ENCODE data around the gene HIGD1C. TPM values are rescaled to one million over a fixed set of nuclear protein-coding genes. Genes with fewer than 3 reads are reported as not detected.
"Not testable (repeated sequence)": the region's sequence is repeated elsewhere in the genome, so short reads cannot be mapped to it uniquely, and the experiment has no call there.

Gene HIGD1C
- total RNA-seq: not detected

DNA sequence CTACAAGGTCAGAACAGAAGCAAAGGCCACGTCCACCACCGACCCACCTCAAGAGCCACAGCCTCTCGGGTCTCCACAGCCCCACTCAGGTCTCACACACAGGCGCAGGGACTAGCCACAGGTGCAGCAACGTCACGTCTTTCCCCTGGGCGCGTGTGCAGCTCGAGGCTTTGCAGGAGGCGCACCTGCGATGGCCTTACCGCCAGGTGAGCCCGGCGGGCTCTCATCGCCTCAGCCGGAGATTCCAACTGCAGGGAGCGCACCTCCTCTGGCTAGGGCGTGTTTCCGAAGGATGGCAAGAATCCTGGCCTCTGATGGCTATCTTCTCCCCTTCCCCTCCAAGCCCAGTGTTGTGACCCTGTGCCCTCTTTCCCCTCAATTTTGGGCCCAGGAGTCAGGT lies at the start of gene HIGD1C:
TSS of gene HIGD1C (plus strand) at position 35 of the 400 bp plus-strand sequence. CDS start 1,455 bp downstream, outside the sequence.
- DNase-seq: no peak

DNA sequence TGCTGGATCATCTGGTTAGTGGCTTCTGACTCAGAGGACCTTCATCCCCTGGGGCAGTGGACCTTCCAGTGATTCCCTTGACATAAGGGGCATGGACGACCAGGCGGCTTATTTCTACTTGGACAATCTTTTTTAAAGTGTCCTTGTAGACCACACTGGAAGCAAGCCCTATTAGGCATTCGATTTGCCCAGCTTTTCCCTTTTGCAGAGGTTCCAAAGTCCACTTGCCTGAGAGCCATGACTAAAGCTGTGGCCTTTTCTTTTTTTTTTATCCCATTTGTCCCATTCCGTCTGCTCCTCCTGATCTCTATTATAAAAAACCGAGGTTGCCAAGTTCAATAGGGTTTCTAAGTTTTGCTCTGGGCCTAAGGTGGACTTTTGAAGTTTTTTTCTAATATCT lies 43.9 kb upstream of the HIGD1C start:
- DNase-seq: not testable (repeated sequence)

DNA sequence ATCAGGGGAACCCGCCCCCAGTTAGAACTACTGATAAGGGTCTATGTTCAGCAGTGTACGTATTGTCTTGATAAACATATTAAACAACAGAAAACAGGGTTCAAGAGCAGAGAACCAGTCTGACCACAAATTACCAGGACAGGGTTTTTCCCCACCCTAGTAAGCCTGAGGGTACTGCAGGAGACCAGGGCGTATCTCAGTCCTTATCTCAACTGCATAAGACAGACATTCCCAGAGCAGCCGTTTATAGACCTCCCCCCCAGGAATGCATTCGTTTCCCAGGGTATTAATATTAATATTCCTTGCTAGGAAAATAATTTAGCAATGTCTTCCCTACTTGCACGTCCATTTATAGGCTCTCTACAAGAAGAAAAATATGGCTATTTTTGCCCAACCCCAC lies 40.0 kb upstream of the HIGD1C start:
- not testable (repeated sequence) for DNase-seq

DNA sequence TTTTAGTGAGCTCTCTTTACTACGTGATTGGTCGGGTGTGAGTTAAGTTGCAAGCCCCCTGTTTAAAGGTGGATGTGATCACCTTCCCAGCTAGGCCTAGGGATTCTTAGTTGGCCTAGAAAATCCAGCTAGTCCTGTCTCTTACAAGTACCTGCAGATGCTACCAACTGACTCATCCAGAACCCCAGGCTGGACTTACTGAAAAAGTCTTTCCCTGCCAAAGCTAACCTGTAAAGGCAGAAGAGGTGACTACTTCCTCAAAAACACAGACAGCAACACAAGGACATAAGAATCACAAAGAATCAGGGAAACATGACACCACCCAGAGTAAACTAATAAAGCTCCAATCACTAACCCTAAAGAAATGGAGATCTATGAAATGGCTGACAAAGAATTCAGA lies 39.1 kb upstream of the HIGD1C start:
- DNase-seq: no peak

DNA sequence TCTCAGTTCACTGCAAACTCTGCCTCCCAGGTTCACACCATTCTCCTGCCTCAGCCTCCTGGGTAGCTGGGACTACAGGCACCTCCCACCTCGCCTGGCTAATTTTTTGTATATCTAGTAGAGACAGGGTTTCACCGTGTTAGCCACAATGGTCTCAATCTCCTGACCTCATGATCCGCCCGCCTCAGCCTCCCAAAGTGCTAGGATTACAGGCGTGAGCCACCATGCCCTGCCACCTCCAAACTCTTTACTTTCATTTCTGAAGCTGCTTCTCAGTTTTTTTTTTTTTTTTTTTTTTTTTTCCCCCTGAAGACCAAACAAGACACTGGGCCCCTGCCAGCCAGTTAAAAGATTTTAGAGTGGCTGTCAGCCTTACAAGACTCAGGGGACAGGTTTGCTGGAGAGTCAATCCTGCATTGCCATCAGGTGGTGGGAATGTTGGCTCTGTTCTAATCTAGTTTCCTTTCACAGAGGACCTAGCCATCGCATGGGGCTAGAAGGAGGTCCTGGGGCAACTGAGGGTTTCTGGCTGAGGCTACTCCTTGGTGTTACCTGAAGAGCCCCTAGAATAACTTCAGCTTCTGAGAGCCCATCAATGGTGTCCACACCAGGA lies 37.4 kb upstream of the HIGD1C start:
- DNase-seq: no peak

DNA sequence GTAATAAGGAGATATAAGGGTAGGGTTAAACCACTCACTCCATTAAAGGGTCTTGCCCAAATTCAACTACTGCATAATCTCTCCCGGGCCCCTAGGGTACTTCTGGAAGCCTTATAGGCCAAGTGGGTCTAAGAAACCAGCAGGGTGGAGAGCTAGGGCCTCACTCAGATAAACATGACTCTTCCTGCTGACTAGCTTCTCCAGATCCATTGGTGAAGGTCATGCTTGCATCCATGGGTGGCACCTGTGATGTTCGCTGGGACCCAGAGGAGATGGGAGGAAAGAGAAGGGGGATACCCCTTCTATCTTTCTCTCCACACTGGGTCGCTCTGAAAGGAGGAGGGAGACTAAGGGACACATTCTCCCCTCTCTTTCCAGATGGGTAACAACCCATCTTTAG lies 36.1 kb upstream of the HIGD1C start:
- DNase-seq: no peak

DNA sequence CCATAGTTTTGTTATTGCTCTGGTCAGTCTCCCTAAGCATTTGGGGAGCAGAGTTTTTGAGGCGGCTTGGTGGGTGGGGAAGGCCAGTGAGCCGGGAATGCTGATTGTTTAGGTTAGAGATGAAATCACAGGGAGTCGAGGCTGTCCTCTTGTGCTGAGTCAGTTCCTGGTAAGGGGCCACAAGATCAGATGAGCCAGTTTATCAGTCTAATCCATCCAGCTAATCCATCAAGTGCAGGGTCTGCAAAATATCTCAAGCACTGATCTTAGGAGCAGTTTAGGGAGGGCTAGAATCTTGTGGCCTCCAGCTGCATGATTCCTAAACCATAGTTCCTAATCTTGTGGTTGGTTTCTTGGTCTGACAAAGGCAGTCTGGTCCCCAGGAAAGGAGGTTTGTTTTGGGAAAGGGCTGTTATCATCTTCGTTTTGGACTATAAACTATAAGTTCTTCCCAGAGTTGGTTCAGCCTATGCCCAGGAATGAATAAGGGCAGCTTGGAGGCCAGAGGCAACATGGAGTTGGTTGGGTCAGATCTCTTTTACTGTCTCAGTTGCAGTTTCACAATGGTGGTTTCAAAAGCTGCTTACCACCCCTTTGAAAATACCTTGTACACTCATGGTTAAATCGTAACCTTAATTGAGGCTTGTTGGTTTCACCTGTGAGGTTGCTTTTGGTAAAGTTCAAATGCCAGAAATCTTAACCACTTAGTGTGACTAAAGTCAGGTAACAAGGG lies 33.6 kb upstream of the HIGD1C start:
- no peak for DNase-seq

DNA sequence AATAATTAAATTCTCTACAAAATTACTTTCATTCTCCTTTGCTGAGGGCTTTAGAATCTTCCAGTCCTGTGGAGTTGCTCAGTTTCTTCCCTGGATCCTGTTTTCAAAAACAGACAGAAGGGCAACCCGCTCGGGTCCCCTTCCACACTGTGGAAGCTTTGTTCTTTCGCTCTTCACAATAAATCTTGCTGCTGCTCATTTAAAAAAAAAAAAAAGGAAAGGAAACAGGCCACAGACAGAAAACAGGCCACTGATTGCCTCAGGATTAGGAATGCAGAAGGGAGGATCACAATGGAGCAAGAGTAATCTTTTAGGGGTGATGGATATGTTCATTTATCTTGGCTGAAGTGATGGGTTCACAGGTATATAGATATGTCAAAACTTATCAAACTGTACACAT lies 29.5 kb upstream of the HIGD1C start:
- DNase-seq: no peak

DNA sequence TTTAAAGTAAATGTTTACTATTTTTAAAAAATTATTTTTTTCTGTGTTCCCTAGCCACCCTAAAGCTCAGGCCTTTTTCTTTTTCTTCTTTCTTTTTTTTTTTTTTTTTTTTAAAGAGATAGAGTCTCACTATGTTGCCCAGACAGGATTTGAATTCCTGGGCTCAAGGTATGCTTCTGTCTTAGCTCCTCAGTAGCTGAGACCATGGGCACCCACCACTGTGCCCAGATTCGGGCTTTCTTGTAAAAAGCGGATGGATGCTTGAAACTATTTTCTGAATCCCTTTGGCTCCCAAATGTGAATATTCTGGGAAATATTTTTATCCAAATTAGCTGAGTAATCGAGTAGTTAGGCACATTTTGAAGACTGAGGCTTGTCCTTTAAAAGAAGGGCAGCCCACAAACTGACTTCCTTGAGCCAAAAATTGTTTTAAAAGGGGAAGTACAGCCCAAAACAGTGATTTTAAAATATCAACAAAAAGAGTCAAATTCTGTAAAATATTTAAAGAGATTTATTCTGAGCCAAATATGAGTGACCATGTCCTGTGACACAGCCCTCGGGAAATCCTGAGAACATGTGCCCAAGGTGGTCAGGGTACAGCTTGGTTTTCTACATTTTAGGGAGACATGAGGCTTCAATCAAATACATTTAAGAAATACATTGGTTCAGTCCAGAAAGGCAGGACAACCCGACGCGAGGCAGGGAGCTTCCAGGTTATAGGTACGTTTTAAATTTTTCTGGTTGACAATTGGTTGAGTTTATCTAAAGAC lies 28.8 kb upstream of the HIGD1C start:
- no peak for DNase-seq

DNA sequence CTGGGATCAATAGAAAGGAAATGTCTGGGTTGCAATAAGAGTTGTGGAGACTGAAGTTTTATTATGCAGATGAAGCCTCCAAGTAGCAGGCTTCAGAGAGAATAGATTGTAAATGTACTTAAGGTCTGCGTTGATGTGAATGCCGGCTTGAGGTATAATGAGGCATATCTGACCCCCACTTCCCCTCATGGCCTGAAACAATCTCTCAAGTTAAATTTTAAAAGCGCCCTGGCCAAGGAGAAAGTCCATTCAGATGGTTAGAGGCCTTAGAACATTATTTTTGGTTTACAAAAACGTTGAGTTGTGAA lies 28.3 kb upstream of the HIGD1C start:
- DNase-seq: no peak

DNA sequence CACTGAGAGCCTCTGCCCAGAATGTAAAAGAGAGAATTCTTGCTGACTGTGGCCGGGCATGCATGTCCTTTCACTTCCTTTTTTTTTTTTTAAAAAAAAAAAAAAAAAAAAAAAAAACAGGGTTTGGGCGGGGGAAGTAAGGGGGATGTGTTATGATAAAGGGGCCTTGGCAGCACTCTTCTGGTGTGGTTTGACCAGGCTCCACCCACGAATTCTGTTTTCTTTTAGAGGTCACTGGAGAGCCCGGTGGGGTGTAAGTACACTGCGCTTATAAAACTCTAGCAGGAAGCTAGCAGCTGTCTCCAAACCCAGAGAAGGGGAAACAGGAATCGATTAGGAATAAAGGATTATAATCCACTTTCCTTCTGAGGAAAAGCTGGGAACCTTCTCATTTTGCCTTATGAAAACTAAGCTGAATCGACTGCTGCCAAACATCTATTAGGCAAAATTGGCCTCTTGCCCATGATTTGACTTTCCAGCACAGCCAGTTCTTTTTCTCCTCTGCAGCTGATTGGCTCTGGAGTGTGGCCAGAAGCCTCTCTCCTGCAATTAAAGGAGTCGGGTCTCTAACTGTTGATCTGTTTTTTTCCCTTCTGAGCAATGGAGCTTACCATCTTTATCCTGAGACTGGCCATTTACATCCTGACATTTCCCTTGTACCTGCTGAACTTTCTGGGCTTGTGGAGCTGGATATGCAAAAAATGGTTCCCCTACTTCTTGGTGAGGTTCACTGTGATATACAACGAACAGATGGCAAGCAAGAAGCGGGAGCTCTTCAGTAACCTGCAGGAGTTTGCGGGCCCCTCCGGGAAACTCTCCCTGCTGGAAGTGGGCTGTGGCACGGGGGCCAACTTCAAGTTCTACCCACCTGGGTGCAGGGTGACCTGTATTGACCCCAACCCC lies 27.7 kb upstream of the HIGD1C start:
- DNase-seq: no peak

DNA sequence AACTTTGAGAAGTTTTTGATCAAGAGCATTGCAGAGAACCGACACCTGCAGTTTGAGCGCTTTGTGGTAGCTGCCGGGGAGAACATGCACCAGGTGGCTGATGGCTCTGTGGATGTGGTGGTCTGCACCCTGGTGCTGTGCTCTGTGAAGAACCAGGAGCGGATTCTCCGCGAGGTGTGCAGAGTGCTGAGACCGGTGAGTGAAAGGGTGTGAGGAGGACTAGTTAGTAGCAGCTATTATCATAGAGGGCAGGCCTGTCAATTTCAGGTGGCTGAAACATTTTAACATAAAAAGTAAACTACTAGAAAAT lies 27.0 kb upstream of the HIGD1C start:
- DNase-seq: no peak

DNA sequence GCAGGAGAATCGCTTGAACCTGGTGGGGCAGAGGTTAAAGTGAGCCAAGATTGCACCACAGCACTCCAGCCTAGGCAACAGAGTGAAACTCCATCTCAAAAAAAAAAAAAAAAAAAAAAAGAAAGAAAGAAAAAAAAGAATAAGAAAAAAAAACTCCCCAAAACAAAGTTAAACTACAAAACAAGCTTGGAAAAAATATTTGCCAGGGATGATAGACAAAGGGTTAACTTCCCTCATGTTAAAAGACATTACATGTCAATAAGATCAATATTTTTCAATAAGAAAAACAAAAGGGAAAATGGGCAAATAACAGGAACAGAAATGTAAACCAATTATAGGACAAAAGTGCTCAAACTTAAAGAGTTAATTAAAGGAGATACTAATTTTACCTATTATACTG lies 26.4 kb upstream of the HIGD1C start:
- no peak for DNase-seq

DNA sequence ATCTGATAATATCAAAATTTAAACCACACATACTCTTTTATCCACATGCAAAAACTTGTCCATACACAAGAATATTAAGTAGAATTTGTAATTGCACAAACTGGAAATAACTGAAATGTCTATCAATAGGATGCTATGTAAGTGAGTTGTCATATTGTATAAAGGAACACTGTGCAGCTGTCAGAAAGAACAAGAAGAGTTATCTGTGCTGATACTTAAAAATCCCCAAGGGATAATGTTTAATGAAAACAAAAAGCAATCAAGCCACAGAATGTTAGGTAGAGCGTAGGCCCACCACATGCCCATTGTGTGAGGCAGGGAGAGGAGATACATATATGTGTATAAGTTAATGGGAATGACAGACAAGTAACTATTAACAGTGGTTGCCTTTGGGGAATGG lies 25.9 kb upstream of the HIGD1C start:
- no peak for DNase-seq

DNA sequence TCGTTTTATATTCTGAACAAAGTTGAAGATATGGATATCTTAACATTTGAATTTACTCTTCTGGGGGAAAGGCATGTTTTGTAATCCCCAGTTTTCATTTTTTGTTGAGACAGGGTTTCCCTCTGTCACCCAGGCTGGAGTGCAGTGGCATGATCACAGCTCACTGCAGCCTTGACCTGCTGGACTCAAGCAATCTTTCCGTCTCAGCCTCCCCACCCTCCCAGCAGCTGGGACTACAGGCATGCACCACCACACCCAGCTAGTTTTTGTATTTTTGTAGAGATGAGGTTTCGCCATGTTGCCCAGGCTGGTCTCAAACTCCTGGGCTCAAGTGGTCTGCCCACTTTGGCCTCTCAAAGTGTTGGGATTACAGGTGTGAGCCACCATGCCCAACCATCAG lies 25.4 kb upstream of the HIGD1C start:
- DNase-seq: not testable (repeated sequence)

DNA sequence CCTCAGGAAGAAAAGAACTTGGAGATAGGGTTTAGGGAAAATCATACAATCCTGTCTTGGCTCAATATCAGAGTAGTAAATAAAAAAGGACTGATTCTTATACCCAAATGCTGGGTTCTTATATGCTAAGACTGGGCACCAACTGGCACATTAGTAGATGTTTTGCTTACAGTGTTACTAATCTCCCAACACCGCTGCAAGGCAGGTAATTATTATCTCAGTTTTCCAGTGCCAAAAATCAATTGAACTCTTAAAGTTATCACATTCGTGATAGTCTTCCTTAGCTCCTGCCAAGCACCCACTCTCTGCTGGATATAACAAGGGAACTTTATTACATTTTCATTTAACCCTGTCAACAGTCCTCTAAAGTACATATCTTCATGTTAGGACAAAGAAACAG lies 25.0 kb upstream of the HIGD1C start:
- DNase-seq: no peak

DNA sequence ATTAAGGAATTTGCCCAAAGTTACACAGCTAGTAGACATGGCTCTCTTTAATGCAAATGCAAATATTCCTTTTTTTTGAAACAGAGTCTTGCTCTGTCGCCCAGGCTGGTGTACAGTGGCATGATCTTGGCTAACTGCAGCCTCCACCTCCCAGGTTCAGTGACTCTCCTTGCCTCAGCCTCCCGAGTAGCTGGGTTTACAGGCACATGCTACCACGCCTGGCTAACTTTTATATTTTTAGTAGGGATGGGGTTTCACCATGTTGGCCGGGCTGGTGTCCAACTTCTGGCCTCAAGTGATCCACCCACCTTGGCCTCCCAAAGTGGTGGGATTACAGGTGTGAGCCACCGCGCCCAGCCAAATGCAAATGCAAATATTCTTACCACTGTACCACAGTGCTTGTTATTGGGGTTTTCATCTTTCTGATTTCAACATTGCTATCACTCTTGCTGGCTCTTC lies 24.5 kb upstream of the HIGD1C start:
- DNase-seq: no peak

DNA sequence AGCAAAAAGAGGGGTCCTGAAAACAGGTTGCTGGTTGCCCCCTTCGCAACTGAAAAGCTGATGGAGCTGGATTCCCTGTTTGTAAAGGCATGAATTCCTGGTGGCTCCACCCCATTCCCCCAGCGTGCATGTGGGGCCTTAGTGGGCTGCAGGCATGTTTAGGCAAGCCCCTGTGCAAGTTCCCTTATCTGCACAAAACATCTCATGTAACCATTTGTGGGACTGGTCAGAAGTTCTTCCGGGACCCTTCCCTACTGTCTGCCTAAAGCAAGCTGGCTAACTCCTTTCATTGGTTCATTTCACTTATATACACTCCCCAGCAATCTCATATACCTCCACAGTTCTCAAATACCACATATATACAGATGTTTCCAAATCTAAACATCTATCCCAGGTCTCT lies 24.0 kb upstream of the HIGD1C start:
- DNase-seq: no peak

DNA sequence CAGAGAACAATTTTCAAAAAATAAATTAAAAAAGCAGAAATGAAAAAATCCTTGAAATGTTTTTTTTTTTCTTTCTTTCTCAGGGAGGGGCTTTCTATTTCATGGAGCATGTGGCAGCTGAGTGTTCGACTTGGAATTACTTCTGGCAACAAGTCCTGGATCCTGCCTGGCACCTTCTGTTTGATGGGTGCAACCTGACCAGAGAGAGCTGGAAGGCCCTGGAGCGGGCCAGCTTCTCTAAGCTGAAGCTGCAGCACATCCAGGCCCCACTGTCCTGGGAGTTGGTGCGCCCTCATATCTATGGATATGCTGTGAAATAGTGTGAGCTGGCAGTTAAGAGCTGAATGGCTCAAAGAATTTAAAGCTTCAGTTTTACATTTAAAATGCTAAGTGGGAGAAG lies 22.5 kb upstream of the HIGD1C start:
- no peak for DNase-seq

DNA sequence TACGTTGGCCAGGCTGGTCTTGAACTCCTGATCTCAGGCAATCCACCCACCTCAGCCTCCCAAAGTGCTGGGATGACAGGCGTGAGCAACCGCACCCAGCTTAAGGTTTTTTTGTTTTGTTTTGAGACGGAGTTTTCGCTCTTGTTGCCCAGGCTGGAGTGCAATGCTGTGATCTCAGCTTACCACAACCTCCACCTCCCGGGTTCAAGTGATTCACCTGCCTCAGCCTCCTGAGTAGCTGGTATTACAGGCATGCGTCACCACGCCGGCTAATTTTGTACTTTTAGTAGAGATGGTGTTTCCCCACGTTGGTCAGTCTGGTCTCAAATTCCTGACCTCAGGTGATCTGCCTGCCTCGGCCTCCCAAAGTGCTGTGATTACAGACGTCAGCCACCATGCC lies 21.9 kb upstream of the HIGD1C start:
- not testable (repeated sequence) for DNase-seq

DNA sequence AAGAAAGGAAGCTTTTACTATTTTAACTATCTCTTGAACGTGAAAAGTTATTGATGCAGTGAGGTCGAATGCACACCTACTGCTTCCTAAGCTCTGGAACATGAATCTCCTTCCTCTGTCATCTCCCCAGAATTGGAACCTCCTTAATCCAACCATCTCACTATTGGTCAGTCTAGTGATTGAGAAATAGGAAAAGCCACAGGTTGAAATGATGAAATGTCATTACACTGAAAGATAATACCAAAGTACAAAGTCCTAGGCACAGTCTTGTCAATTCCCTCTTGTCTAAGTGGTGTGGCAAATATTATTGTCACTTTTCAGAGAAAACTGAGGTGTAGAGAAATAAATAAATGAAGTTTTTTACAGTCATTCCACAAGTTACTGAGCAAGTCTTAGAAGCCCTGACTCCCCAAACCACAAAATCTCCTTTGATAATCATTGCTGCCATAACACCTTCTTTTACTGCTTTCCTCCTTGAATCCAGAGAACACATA lies 19.5 kb upstream of the HIGD1C start:
- DNase-seq: no peak

DNA sequence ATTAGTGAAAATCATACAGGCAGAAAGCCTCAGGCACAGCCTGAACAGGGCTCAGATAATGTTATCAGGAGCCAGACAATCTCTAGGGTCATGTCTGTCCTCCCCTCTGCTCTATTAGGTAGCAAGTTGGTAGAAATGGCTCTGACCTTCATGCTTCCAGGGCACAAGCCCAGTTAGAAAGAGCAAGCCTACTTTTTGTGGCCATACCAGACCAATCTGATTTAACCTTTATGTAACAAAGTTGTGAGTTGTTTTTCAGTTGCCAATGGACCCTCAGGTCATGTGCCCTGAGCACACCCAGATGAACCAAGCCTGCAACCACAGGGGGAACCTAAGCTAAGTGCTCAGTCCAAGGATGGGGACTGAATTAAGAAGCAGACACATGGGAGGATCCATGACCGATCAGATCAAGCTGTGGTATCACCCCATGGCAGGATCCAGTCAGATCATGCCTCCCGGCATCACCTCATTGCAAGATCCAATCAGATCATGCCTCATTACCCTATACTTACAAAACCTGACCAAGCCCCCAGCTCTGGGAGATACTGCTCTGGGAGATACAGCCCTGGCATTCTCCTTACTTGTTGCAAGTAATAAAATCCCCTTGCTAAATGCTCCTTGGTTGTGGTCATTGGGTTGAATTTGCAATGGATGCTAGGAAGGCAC lies 18.8 kb upstream of the HIGD1C start:
- no peak for DNase-seq
